CD14-positive monocyte (primary cell): ENCODE results near the gene IWS1. TPM values are rescaled to one million over a fixed set of nuclear protein-coding genes. Genes with fewer than 3 reads are reported as not detected.

ENCODE experiments used
- DNase-seq, 3 donors: peaks; one replicate each; pipeline ENCODE4 v3.0.0-alpha.2; 2011 to 2022
- H2AFZ ChIP-seq: 2 replicates; pipeline ENCODE4 v1.6.0; 2012; ENCODE audit warnings: mild to moderate bottlenecking, low read depth, low read length, inconsistent platforms; ENCODE audit not compliant: insufficient read depth, poor library complexity, severe bottlenecking
- H3K27ac ChIP-seq, 2 donors: 1 replicate in 1 of 2; 2 replicates in 1 of 2; pipeline ENCODE4 v1.5.1; 2012 to 2013; ENCODE audit warnings: low read length in 2 of 2, control low read depth in 1 of 2, inconsistent platforms in 1 of 2, low read depth in 1 of 2, mild to moderate bottlenecking in 1 of 2
- H3K27me3 ChIP-seq, 2 donors: one replicate each; pipeline versions ENCODE4 v1.6.0 to v1.6.1; 2011 to 2013; ENCODE audit warnings: low read length in 2 of 2; ENCODE audit not compliant: control insufficient read depth in 2 of 2, insufficient read depth in 2 of 2
- H3K36me3 ChIP-seq, 2 donors: replicated peaks in 1 of 2; 1 replicate in 1 of 2; 2 replicates in 1 of 2; pipeline versions ENCODE4 v1.5.1 to v1.6.1; 2012 to 2013; ENCODE audit warnings: low read length in 2 of 2, control low read depth in 1 of 2, inconsistent platforms in 1 of 2, mild to moderate bottlenecking in 1 of 2; ENCODE audit not compliant: insufficient read depth in 2 of 2, control insufficient read depth in 1 of 2
- H3K4me1 ChIP-seq, 2 donors: 1 replicate in 1 of 2; 2 replicates in 1 of 2; pipeline versions ENCODE4 v1.5.1 to v1.6.1; 2012 to 2013; ENCODE audit warnings: low read length in 2 of 2, control low read depth in 1 of 2, inconsistent platforms in 1 of 2, mild to moderate bottlenecking in 1 of 2, moderate library complexity in 1 of 2; ENCODE audit not compliant: insufficient read depth in 2 of 2, control insufficient read depth in 1 of 2
- H3K4me2 ChIP-seq: replicated peaks from 2 replicates; pipeline ENCODE3; 2012; ENCODE audit warnings: low read length, moderate library complexity, mild to moderate bottlenecking; ENCODE audit not compliant: poor library complexity, severe bottlenecking; ENCODE audit errors: extremely low read depth
- H3K4me3 ChIP-seq, 3 experiments: fragments of 200-600 bp in 1 of 3; sonication (generic) in 1 of 3; replicated peaks in 1 of 3; 1 replicate in 2 of 3; 2 replicates in 1 of 3; pipeline ENCODE4 v1.5.1; 2011 to 2013; ENCODE audit warnings: low read length in 3 of 3, mild to moderate bottlenecking in 3 of 3, control low read depth in 2 of 3, low read depth in 2 of 3, inconsistent platforms in 1 of 3, moderate library complexity in 1 of 3
- H3K79me2 ChIP-seq: 2 replicates; pipeline ENCODE4 v1.6.0; 2012; ENCODE audit warnings: mild to moderate bottlenecking, control low read depth, inconsistent platforms, low read length, moderate library complexity; ENCODE audit not compliant: insufficient read depth
- H3K9ac ChIP-seq: 2 replicates; pipeline ENCODE4 v1.6.0; 2017; ENCODE audit warnings: low read length, mild to moderate bottlenecking; ENCODE audit not compliant: insufficient read depth, poor library complexity, severe bottlenecking
- H3K9me3 ChIP-seq, 2 donors: replicated peaks in 1 of 2; 1 replicate in 1 of 2; 2 replicates in 1 of 2; pipeline versions ENCODE4 v1.5.1 to v1.6.1; 2012 to 2013; ENCODE audit warnings: low read length in 2 of 2, control low read depth in 1 of 2; ENCODE audit not compliant: control insufficient read depth in 1 of 2, insufficient read depth in 1 of 2
- H4K20me1 ChIP-seq: 2 replicates; pipeline ENCODE4 v1.6.0; 2012; ENCODE audit warnings: mild to moderate bottlenecking, low read length, control low read depth, moderate library complexity; ENCODE audit not compliant: insufficient read depth
- H3K27ac Mint-ChIP-seq, 7 donors: one replicate each; pipeline ENCODE4 v1.8.0; 2020; ENCODE audit warnings: mild to moderate bottlenecking in 7 of 7, mixed read lengths in 7 of 7, moderate library complexity in 6 of 7, inconsistent platforms in 2 of 7
- H3K27me3 Mint-ChIP-seq, 3 donors: one replicate each; pipeline ENCODE4 v1.8.0; 2021 to 2022; ENCODE audit warnings: low read depth in 3 of 3, mild to moderate bottlenecking in 3 of 3, mixed read lengths in 3 of 3, moderate library complexity in 3 of 3, inconsistent platforms in 1 of 3
- H3K36me3 Mint-ChIP-seq, 2 donors: one replicate each; pipeline ENCODE4 v1.8.0; 2020; ENCODE audit warnings: mixed read lengths in 2 of 2, inconsistent platforms in 1 of 2, mild to moderate bottlenecking in 1 of 2
- H3K4me1 Mint-ChIP-seq: one replicate; pipeline ENCODE4 v1.8.0; 2020; ENCODE audit warnings: mild to moderate bottlenecking, mixed read lengths
- H3K4me3 Mint-ChIP-seq, 2 donors: one replicate each; pipeline ENCODE4 v1.8.0; 2020; ENCODE audit warnings: mild to moderate bottlenecking in 2 of 2, mixed read lengths in 2 of 2, moderate library complexity in 1 of 2
- H3K9me3 Mint-ChIP-seq, 7 donors: one replicate each; pipeline ENCODE4 v1.8.0; 2020 to 2022; ENCODE audit warnings: mixed read lengths in 7 of 7, mild to moderate bottlenecking in 6 of 7, moderate library complexity in 6 of 7, inconsistent platforms in 2 of 7
- WGBS: methylation state at CpG from one replicate; pipeline ENCODE4 v1.1.5; 2013; ENCODE audit warnings: missing lambda C conversion rate; ENCODE audit not compliant: insufficient coverage; 5-methylcytosine and 5-hydroxymethylcytosine counted together
- intact Hi-C, 2 donors: fragments of 100-400 bp; cut with micrococcal nuclease; formaldehyde crosslinking; loops; one replicate each; pipeline versions ENCODE4 v1.15.0 to v1.15.1; 2023
- polyA plus RNA-seq, 3 donors: library from polyadenylated mRNA; depleted of rRNA in 1 of 3; unstranded in 2 of 3; stranded (reverse) in 1 of 3; fragments of 300-500 nt in 2 of 3; fragments of >200 nt in 1 of 3; fragmentation: Illumina TruSeq in 2 of 3; gene quantifications; 1 replicate in 2 of 3; 2 replicates in 1 of 3; pipeline ENCODE4 v1.2.3, GENCODE V29; 2012 to 2021
- TF ChIP-seq, protein P1 (sequence below): fragments of 200-600 bp; IDR thresholded peaks from one replicate; pipeline ENCODE4 v1.8.0; 2022; ENCODE audit warnings: antibody characterized with exemption, mild to moderate bottlenecking

Gene IWS1
- polyA plus RNA-seq, 3 donors = 7.9 to 21.3 (median 15.6) TPM

DNA sequence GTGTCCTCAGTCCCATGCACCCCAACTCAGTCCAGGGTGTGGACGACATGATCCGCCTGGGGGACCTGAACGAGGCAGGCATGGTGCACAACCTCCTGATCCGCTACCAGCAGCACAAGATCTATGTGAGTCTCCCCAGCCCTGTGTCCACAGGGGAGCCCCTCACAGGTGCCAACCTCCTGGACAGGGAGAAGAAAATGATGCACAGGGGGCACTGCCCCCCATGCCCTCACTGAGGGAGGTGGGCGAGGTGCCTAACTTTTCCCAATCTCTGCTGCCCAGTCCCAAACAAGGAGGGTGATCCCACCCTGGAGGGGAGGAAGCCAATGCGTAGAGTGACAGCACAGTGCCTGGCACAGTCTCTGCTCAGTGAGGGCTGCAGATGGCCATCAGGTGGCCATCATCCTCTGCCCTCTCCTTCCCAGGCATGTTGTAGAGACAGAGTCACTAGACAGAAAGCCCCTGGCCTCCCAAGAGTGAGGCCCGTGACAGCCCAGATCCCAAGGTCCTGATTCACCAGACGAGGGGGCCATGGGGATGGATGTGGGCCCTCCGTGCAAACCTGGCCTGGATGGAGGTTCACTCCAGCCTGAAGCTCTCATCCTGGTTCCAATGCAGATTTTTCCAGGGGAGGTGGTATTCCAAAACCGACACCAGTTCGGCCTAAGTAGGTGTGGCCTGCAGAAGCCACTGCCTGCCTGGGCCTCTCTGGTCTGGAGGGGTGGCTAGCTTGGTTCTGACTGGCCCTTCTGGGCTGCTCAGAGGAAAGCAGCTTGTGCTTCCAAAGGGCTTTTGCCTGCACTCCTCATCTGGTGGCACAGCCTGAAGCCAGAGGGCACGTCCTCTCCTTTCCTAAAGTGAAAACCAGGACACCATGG lies 39.2 kb upstream of the IWS1 start:
- intact Hi-C loops = no loop called here
- Histone ChIP-seq H3K9me3 (peaks cover 0 to 4% of the 10 kb centered on the region in 2 donors), H3K4me2 (no peak overlapping the region), H3K27me3 (no peaks in the 10 kb centered on the region), H4K20me1 (no peaks in the 10 kb centered on the region), H3K9ac (no peak overlapping the region), H3K4me3 (no peak overlapping the region), H3K27ac (peak overlapping the region in 1 of 2 donors; percentile 43), H3K36me3 (no peaks in the 10 kb centered on the region), H3K4me1 (peaks cover 34 to 40% of the 10 kb centered on the region in 2 donors), H3K79me2 (no peaks in the 10 kb centered on the region), H2AFZ (no peak overlapping the region)
- Mint-ChIP-seq H3K9me3 (peaks cover 0 to 9% (median 3%) of the 10 kb centered on the region in 7 donors), H3K27me3 (peaks cover 0 to 5% (median 2%) of the 10 kb centered on the region in 3 donors), H3K27ac (peak overlapping the region in 1 of 7 donors; percentile 81), H3K4me1 (peaks cover 45% of the 10 kb centered on the region), H3K4me3 (no peak overlapping the region), H3K36me3 (no peaks in the 10 kb centered on the region)
- TF ChIP-seq, protein P1, sequence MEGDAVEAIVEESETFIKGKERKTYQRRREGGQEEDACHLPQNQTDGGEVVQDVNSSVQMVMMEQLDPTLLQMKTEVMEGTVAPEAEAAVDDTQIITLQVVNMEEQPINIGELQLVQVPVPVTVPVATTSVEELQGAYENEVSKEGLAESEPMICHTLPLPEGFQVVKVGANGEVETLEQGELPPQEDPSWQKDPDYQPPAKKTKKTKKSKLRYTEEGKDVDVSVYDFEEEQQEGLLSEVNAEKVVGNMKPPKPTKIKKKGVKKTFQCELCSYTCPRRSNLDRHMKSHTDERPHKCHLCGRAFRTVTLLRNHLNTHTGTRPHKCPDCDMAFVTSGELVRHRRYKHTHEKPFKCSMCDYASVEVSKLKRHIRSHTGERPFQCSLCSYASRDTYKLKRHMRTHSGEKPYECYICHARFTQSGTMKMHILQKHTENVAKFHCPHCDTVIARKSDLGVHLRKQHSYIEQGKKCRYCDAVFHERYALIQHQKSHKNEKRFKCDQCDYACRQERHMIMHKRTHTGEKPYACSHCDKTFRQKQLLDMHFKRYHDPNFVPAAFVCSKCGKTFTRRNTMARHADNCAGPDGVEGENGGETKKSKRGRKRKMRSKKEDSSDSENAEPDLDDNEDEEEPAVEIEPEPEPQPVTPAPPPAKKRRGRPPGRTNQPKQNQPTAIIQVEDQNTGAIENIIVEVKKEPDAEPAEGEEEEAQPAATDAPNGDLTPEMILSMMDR = no peak
- no peak for DNase-seq
- 95% methylated on average over 7 of the region's 12 CpGs for WGBS

DNA sequence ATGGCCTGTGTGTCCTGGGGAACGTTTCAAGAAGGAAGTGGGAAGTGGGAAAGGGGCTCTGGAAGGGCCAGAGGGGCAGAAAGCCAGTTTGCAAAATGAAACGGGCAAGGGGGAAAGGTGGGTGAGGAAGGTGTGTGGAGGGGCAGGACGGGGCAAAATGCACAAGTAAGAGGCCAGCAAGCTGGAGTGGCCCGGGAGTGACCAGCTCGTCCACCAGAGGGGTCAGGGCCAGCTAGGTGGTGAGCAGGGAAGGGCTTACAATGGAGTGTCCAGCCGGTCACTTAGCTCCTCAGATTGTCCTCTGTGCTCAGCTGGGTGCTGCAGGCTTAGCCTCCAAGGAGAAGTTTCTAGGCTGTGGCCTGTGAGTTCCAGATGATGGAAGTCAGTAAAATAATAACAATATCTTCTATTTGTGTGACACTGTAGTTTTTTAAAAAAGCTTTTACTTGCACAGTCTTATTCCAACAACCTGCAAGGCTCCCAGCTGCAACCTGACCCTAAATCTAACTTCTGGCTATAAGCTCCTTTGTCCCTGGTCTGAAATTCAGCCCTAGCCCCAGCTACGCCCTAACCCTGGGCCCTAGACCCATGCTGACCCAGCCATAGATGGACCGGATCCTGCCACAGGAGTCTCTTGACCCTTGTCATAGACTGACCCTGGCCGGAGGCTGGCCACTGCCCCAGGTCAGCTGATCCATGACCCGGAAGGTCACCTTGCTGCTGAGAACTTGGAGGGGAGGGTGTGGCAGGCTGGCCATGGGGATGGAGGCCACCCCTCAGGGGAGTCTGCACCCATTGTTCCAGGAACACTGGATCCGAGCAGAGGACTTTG lies 38.4 kb upstream of the IWS1 start:
- no peaks in the 10 kb centered on the region for H3K27me3 ChIP-seq
- H4K20me1 ChIP-seq = no peaks in the 10 kb centered on the region
- no peaks in the 10 kb centered on the region for H3K36me3 ChIP-seq
- DNase-seq = no peak
- peaks cover 0 to 2% (median 1%) of the 10 kb centered on the region in 3 donors for H3K27me3 Mint-ChIP-seq
- peak overlapping the region; percentile 55 for H2AFZ ChIP-seq
- no peak overlapping the region for H3K4me3 ChIP-seq
- no peaks in the 10 kb centered on the region for H3K36me3 Mint-ChIP-seq
- peak overlapping the region; percentile 35 to 97 (median 84) for H3K27ac Mint-ChIP-seq
- peak overlapping the region; percentile 62 to 75 for H3K27ac ChIP-seq
- peaks cover 51% of the 10 kb centered on the region for H3K4me1 Mint-ChIP-seq
- no peaks in the 10 kb centered on the region for H3K79me2 ChIP-seq
- H3K4me1 ChIP-seq = peaks cover 37 to 44% of the 10 kb centered on the region in 2 donors
- H3K9me3 Mint-ChIP-seq = peaks cover 0 to 9% (median 3%) of the 10 kb centered on the region in 7 donors
- 82% methylated on average over 11 of the region's 11 CpGs for WGBS
- H3K9ac ChIP-seq = peak overlapping the region; percentile 25
- intact Hi-C loops = no loop called here
- H3K9me3 ChIP-seq = peaks cover 0 to 4% of the 10 kb centered on the region in 2 donors
- TF ChIP-seq, protein P1 = no peak
- no peak overlapping the region for H3K4me2 ChIP-seq
- H3K4me3 Mint-ChIP-seq = peak overlapping the region in 1 of 2 donors; percentile 81
